Measurements from ENCODE around the gene RCCD1. TPM values are rescaled to one million over a fixed set of nuclear protein-coding genes. Genes with fewer than 3 reads are reported as not detected.

The RCCD1 gene
- total RNA-seq, 1 donor from 2014 or later, result 14.3 TPM

DNA sequence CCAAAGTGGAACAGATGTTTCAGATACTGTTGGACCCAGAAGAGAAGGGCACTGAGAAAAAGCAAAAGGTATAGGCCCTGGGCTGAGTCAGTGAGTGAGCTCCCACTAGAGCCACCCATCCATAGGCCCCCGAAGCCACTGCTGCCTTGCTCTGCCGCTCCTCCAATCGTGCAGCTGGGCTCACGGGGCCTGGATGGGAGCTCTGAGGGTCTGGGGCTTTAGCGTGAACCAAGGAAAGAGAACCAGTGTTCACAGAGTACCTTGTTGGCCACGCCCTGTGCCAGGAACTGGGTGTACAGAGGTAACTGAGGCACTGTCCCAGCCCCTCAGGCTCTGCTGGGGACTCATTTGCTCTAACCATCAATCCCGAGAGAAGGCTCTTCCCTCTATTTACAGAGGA, 14.9 kb upstream of the RCCD1 start:
- DNase-seq (ENCODE audit: low spot score in 2 of 2), result no peak
- no peak for FAIRE-seq

- no peak for DNase-seq (ENCODE audit: low spot score in 2 of 2)
- FAIRE-seq, result no peak
Measured at GRCh38 chr15:90941038-90941437, 13.6 kb upstream of the RCCD1 start.

DNA sequence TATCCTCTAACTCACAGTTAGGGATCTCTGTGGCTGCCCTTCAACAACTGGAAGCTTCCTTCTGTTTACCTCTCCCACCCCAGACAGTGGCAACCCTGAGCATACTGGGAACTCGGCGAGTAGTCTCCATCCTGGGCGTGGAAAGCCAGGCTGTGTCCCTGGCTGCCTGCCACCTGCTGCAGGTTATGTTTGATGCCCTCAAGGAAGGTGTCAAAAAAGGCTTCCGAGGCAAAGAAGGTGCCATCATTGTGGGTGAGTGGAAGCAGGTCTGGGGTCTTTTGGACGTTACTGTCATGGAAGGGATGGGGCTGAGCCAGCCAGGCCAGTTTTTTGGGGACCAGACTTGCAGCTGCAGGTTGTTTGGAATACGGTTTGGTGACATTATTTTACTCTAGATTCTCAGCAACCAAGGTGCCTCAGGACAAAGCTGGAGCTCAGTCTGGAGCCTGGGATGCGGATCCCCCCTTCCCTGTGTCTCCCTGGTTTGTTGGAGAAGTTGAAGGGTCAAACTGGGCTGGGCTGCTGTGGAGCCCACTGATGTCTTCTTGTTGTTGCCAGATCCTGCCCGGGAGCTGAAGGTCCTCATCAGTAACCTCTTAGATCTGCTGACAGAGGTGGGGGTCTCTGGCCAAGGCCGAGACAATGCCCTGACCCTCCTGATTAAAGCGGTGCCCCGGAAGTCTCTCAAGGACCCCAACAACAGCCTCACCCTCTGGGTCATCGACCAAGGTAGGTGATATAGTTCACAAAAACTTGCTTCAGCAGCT, 12.1 kb upstream of the RCCD1 start:
- FAIRE-seq (no peak), DNase-seq (ENCODE audit: low spot score in 2 of 2) (no peak)

GRCh38 chr15:90945091-90945490, 9.6 kb upstream of the RCCD1 start:
- DNase-seq (ENCODE audit: low spot score in 2 of 2) (peak in 1 of 2 donors; percentile 5), FAIRE-seq (no peak)

DNA sequence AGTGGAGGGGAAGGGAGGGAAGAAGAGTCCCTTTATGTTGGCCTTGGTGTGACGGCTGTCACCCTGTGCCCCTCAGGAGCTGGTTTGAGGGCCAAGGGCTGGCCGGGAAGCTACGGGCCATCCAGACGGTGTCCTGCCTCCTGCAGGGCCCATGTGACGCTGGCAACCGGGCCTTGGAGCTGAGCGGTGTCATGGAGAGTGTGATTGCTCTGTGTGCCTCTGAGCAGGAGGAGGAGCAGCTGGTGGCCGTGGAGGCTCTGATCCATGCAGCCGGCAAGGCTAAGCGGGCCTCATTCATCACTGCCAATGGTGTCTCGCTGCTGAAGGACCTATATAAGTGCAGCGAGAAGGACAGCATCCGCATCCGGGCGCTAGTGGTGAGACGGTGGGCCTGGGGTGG, 8.1 kb upstream of the RCCD1 start:
- DNase-seq (ENCODE audit: low spot score in 2 of 2), result peak in 1 of 2 donors; percentile 7
- FAIRE-seq, result no peak

DNA sequence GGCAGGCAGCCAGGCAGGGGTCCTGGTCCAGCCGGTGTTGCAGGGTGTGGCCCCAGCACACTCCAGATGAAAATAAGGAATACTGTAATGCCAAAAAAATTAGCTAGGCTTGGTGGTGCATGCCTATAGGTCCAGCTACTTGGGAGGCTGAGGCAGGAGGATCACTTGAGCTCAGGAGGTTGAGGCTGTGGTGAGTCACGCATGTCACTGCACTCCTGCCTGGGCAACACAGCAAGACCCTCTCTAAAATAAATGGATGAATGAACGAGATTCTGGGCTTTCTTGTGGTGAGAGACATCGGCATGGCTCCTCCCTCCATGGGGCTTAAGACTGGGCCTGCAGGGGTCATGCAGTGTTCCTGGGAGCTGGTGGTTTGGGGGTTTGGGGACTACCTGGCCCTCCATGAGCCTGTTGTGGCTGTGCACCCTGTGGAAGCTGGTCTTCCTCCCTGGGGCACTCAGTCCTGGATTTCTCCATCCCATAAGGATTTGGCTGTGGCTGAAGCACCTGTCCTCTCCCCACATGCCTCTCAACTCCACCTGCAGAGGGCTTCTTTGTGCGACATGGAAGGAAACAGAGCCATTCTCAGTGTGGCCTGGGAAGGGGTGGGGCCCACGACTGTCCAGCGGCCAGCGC, 7.6 kb upstream of the RCCD1 start:
- FAIRE-seq (no peak), DNase-seq (ENCODE audit: low spot score in 2 of 2) (peak in 1 of 2 donors; percentile 10)

DNA sequence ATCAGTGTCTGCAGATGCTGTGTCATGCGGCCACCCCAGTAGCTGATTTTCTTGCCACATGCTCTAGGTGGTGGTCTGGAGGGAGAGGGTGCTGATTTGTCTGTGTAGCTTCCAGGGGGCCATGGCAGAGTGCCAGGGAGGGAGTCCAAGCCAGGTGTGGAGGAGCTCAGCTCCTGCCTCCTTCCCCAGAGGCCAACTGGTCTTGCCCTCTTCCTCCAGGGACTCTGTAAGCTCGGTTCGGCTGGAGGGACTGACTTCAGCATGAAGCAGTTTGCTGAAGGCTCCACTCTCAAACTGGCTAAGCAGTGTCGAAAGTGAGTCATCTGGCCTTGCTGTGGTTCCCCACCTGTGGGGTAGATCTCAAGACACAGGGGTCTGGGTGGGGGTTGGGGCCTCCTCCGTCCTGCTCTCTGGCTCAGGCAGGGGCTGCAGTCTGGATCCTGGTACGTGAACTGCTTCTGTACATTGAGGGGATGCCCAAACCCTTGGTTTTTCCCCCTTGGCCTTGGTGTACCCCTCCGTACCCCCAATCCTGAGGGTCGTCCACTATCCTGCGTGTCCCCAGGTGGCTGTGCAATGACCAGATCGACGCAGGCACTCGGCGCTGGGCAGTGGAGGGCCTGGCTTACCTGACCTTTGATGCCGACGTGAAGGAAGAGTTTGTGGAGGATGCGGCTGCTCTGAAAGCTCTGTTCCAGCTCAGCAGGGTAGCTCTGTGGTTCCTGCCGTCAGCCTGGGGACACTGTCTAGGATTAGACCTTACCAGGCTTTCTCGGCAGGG, 6.9 kb upstream of the RCCD1 start:
- FAIRE-seq (no peak), DNase-seq (ENCODE audit: low spot score in 2 of 2) (peak in 1 of 2 donors; percentile 9)

DNA sequence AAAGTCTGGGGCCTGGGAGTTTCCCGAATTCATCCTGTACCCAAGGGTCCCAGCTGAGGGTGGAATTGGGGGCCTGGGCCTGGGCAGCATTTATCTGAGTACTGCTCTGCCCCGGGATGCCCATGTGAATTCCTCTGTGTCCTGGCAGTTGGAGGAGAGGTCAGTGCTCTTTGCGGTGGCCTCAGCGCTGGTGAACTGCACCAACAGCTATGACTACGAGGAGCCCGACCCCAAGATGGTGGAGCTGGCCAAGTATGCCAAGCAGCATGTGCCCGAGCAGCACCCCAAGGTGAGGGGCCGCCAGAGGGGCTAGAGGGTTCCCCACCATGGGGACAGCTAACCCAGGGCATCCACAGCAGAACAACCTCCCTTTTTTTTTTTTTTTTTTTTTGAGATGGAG, 6.2 kb upstream of the RCCD1 start:
- DNase-seq (ENCODE audit: low spot score in 2 of 2), result no peak
- no peak for FAIRE-seq

GRCh38 chr15:90949979-90950675, 4.6 kb upstream of the RCCD1 start:
- FAIRE-seq (no peak), DNase-seq (ENCODE audit: low spot score in 2 of 2) (no peak)

- no peak for DNase-seq (ENCODE audit: low spot score in 2 of 2)
- FAIRE-seq, result no peak
Measured at GRCh38 chr15:90950676-90951075, 4.0 kb upstream of the RCCD1 start.

GRCh38 chr15:90952901-90953677, 1.6 kb upstream of the RCCD1 start:
- FAIRE-seq (no peak), DNase-seq (ENCODE audit: low spot score in 2 of 2) (no peak)

DNA sequence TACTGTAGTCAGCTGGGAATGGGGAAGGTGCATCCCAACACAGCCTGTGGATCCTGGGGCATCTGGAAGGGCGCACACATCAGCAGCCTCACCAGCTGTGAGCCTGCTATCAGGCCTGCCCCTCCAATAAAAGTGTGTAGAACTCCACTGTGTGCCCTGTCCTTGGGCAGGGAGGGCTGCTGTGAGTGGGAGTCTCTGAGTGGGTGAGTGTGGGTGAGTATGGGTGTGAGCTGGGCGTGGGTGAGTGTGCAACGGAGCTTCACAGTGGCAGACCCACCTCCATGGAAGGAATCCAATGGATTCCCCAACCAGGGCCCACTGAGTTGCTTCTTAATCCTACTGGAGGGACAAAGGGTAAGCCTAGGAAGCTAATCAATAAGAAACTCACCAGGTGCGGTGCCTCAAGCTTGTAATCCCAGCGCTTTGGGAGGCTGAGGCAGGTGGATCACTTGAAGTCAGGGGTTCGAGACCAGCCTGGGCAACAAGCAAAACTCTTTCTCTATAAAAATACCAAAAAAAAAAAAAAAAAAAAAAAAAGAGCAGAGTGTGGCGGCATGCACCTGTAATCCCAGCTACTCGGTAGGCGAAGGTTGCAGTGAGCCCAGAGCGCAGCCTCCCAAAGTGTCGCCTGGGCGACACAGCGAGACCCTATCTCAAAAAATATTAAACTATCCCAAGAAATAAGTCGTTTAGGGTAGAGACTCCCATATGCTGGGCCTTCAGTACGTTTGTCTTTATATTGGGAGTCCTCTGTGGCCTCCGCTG, 555 bp upstream of the RCCD1 start:
- FAIRE-seq (no peak), DNase-seq (ENCODE audit: low spot score in 2 of 2) (no peak)

DNA sequence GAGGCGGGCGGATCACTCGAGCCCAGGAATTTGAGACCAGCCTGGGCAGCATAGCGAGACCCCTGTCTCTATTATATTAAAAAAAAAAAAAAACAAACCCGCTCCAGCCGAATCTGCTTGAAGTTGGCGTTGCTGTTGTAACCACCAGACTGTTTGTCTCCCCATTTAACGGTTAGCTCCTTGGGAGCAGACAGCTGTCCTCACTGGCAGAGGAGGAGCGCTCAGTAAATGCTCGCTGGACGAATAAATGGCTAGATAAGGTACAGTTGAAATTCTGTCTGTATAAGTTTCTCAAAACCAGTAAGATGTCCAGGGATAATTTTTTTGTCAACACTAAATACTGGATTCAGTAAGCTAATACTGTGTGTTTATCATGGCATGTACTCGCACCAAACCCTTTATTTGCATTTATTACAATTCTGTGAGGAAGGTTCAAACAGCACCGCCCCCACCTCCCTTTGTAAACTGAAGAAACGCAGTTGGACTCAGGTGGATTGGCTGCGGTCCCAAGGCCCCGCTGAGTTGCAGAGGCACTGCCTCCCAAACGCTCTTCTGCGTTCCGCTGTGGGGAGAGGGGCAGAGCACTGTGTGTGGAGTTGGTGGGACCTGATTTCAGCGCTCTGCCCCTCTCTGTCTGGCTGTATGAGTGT, 1.1 kb downstream of the RCCD1 start:
- no peak for FAIRE-seq
- DNase-seq (ENCODE audit: low spot score in 2 of 2), result no peak

- peak; percentile 85 to 89 for DNase-seq (ENCODE audit: low spot score in 2 of 2)
- FAIRE-seq, result no peak
Measured at GRCh38 chr15:90956274-90957030, 1.8 kb downstream of the RCCD1 start.

- peak in 1 of 2 donors; percentile 41 for DNase-seq (ENCODE audit: low spot score in 2 of 2)
- no peak for FAIRE-seq
Measured at GRCh38 chr15:90957031-90957790, 2.5 kb downstream of the RCCD1 start.

- FAIRE-seq, result no peak
Measured at GRCh38 chr15:90957791-90958190, 3.1 kb downstream of the RCCD1 start.

GRCh38 chr15:90959028-90959595, 4.4 kb downstream of the RCCD1 start:
- FAIRE-seq (no peak), DNase-seq (ENCODE audit: low spot score in 2 of 2) (no peak)

More at GRCh38 chr15:90957791-90958190, 3.1 kb downstream of the RCCD1 start:
- DNase-seq (ENCODE audit: low spot score in 2 of 2), result no peak
